ENCODE results near the gene VPS4B. TPM values are rescaled to one million over a fixed set of nuclear protein-coding genes. Genes with fewer than 3 reads are reported as not detected.

The VPS4B gene
- total RNA-seq, 1 experiment from 2014 or later: 60.2 TPM

DNA sequence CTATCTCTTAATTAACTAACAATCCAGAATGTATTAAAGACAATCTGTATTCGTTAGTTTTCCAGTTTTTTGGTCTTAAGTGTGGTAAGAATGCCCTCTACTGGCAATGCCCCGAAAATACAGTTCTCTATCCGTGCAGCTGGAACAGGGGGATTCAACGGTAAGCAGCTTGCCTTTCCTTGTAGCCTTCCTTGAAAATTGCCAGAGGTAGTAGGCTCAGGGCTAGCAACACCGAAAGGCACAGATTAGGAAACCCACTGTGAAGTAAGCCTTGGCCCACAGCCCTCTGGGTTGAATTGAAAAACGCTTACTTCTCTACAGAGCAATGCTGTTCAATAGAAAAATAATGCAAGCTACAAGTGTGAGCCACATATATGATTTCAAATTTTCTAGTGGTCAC is 17.1 kb upstream of the VPS4B start:
- no peak overlapping the region for H3K14ac ChIP-seq (ENCODE audit: insufficient read depth, low read length)
- H3K4me2 ChIP-seq (ENCODE audit: insufficient read depth, insufficient read length, low read length): no peak overlapping the region
- no peaks in the 10 kb centered on the region for H3K79me1 ChIP-seq (ENCODE audit: insufficient read depth, low read depth, low read length, poor library complexity, severe bottlenecking)
- H3K56ac ChIP-seq (ENCODE audit: insufficient read length, low read depth, low read length): no peak overlapping the region
- H2BK15ac ChIP-seq (ENCODE audit: low read depth, low read length): no peak overlapping the region
- H3K9ac ChIP-seq (ENCODE audit: extremely low read depth, insufficient read length, low read length): no peak overlapping the region
- peak; percentile 67 for DNase-seq
- H2BK120ac ChIP-seq (ENCODE audit: low read depth, low read length, poor library complexity, severe bottlenecking): no peak overlapping the region
- H3K23ac ChIP-seq (ENCODE audit: insufficient read length, low read depth, low read length): no peak overlapping the region
- H2BK12ac ChIP-seq (ENCODE audit: insufficient read length, low read depth, low read length): no peak overlapping the region
- H3K18ac ChIP-seq (ENCODE audit: insufficient read length, low read depth, low read length): no peak overlapping the region
- H4K20me1 ChIP-seq (ENCODE audit: control insufficient read depth, insufficient read depth, insufficient read length): no peaks in the 10 kb centered on the region
- no peak overlapping the region for H3K27ac ChIP-seq (ENCODE audit: insufficient read length, low read depth, low read length)
- no peak overlapping the region for H3K4me3 Mint-ChIP-seq
- no peaks in the 10 kb centered on the region for H3K36me3 Mint-ChIP-seq (ENCODE audit: insufficient read depth in 1 of 3, low read depth in 3 of 3)
- H3K27ac Mint-ChIP-seq: no peak overlapping the region
- H3K27me3 ChIP-seq (ENCODE audit: insufficient read depth, low read length): no peaks in the 10 kb centered on the region
- H3K4ac ChIP-seq (ENCODE audit: low read depth, low read length): no peak overlapping the region
- H2BK5ac ChIP-seq (ENCODE audit: insufficient read length, low read length): no peak overlapping the region
- no peaks in the 10 kb centered on the region for H3K27me3 Mint-ChIP-seq (ENCODE audit: low read depth)
- no peaks in the 10 kb centered on the region for H3K9me3 ChIP-seq (ENCODE audit: control insufficient read depth, low read depth, low read length)
- no peak overlapping the region for H2AK5ac ChIP-seq (ENCODE audit: insufficient read length, low read length)
- H4K91ac ChIP-seq (ENCODE audit: insufficient read length, low read depth, low read length): no peak overlapping the region
- no peaks in the 10 kb centered on the region for H3K4me1 Mint-ChIP-seq
- TF ChIP-seq CTCF (conservative IDR thresholded peaks at IDR 0.05): peak; percentile 88
- no peaks in the 10 kb centered on the region for H3K23me2 ChIP-seq (ENCODE audit: insufficient read length, low read depth, low read length, poor library complexity, severe bottlenecking)
- H4K8ac ChIP-seq (replicated peaks; ENCODE audit: insufficient read length, low read depth, low read length): no peak overlapping the region
- H4K5ac ChIP-seq (ENCODE audit: insufficient read length, low read depth, low read length): no peak overlapping the region
- H3K4me1 ChIP-seq (ENCODE audit: insufficient read depth, low read length): no peaks in the 10 kb centered on the region
- H3K9me3 Mint-ChIP-seq: no peaks in the 10 kb centered on the region
- no peak overlapping the region for H2BK20ac ChIP-seq (ENCODE audit: low read depth, low read length, poor library complexity, severe bottlenecking)
- no CpG with 5 or more reads among the region's 6 CpGs for WGBS (ENCODE audit: extremely low coverage, insufficient read length, low lambda C conversion rate)
- no peak overlapping the region for H3T11ph ChIP-seq (ENCODE audit: low read length)
- H2AFZ ChIP-seq (ENCODE audit: low read length): no peak overlapping the region
- no peaks in the 10 kb centered on the region for H3K79me2 ChIP-seq (ENCODE audit: insufficient read depth, low read length)

All from H9 (cell line).